ENCODE measurements around the gene TTYH2.
"Not testable (repeated sequence)": the region's sequence is repeated elsewhere in the genome, so short reads cannot be mapped to it uniquely, and the experiment has no call there.

TTYH2 gene, protein sequence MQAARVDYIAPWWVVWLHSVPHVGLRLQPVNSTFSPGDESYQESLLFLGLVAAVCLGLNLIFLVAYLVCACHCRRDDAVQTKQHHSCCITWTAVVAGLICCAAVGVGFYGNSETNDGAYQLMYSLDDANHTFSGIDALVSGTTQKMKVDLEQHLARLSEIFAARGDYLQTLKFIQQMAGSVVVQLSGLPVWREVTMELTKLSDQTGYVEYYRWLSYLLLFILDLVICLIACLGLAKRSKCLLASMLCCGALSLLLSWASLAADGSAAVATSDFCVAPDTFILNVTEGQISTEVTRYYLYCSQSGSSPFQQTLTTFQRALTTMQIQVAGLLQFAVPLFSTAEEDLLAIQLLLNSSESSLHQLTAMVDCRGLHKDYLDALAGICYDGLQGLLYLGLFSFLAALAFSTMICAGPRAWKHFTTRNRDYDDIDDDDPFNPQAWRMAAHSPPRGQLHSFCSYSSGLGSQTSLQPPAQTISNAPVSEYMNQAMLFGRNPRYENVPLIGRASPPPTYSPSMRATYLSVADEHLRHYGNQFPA

DNA sequence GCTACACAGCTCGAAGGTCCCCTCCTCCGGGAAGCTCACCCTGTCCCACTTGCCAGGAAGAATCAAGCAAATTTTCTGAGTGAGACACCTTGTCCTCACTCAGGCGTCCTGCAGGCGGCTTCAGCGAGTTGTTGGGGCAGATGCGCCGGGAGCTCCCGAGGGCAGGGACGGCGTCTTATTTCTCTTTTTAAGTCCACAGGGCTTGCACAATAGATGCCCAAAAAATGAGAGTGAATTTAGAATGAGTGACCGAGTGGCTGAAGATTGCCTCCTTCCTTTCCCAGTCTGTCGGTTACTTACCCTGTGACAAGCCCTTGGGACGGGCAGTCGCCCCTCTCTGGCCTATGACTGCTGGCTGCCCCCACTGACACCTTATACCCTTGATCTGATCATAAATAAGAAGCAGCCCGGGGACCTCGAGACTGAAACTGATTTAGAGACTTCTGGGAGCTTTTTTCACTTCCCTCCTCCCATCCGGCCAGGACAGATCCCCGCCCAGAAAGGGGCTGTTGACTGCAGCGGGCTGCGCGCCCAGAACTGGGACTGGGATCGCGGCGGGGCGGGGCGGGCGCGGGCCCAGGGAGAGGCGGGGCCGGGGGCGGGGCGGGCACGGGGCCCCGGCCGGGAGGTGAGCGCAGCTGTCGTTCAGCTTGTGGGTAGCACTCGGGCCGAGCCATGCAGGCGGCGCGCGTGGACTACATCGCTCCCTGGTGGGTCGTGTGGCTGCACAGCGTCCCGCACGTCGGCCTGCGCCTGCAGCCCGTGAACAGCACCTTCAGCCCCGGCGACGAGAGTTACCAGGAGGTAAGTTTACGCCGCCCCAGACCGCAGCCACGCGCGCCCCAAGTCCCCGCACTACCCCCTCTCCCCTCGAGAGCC lies at the start of gene TTYH2:
TTYH2 (plus strand) TSS at position 659 of the 879 bp plus-strand sequence; CDS start at position 676, 17 bp downstream.
- DNase-seq (ENCODE audit: low read depth in 2 of 2): peak; percentile 30 to 50

DNA sequence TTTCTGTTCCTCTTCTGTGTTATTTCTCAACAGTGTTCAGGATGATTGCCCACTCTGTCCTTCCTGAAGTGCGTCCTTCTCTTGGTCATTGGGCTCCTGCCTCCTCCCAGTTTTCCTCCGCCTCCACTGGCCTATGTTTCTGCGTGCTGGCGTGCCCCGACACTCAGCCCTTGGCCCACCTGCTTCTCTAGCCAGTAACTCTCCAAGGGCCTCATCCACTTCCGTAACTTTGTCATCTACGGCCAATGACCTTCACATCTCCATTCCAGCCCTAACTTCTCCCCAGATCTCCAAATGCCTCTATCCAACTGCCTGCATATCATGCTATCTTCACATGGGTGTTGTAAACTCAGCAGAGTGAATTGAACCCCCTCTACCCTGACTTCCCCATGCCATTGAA lies 49.5 kb upstream of the TTYH2 start:
- no peak for DNase-seq (ENCODE audit: low read depth in 2 of 2)

DNA sequence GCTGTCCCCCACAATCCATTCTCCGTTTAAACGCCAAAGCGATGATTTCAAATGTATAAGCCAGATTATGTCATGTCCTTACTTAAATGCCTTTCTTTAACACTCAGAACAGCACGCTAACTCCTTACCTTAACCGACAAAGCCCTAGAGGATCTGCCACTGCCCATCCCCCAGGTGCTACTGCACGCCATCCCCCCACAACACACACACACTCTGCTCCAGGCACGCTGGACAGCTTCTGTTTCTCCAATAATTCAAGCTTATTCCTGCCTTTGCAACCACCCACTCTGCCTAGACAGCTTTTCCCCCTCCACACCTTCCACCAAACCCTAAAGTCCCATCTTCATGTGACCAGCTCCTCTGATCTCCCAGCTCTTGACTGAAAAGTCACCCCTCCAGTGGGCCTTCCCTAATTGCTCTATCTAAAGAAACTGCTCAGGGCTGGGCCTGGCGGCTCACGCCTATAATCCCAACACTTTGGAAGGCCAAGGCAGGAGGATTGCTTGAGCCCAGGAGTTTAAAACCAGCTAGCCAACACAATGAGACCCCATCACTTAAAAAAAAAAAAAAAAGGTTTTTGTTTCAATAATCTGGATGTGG lies 48.8 kb upstream of the TTYH2 start:
- no peak for DNase-seq (ENCODE audit: low read depth in 2 of 2)

DNA sequence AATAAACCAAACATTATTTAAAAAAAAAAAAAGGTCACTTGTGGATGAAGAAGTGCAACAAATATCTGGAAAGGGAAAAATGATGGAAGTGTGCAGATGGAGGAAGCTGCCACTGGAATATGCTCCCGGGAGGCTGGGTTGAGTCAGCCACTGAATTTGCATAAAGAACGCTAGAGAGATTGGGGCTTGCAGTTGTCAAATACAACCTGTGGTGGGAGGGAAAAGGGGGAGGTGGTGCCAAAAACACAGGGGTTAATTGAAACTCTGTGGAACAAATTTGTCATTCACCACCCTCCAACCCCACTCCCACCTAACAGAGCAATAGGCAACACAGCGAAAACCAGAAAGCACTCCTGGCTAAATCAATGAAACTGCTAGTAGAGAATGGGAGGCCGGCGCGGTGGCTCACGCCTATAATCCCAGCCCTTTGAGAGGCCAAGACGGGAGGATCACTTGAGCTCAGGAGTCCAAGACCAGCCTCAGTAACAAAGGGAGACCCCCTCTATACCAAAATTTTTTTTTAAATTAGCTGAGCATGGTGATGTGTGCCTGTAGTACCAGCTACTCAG lies 47.5 kb upstream of the TTYH2 start:
- DNase-seq (ENCODE audit: low read depth in 2 of 2): no peak

DNA sequence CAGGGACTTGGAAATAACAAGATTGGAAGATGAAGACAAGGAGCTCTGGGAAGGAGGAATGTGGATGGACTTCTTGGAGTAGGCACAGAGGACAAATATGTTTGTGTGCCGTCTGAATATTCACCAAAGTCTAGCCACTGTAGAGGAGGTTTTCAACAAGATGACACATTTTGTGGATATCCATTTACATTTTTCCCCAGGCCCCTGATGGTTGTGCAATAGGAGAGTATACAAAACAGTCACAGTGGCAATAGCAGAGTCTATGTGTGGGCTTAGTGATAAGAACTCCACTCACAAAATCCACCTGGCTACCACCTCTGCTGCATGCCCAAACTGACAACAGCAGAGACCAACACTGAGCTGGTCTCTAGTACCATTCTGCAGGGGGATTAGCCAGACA lies 42.4 kb upstream of the TTYH2 start:
- DNase-seq (ENCODE audit: low read depth in 2 of 2): no peak

DNA sequence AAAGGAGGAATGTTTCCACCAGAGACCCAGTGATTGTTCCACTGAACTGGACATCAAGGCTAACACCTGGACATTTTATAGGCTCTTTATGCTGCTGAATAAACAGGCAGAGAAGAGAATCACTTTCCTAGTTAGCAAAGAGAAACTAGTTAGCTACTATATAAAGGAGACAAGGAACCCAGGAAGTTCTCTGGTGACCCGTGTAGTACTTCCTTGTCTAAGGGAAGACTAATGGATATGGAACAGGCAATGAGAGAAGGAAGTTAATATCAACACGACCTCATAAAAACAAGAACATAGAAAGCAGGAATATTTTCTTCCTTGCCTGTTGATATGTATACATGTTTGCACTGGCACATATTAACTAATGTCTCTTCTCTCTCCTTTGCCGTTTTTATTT lies 40.7 kb upstream of the TTYH2 start:
- DNase-seq (ENCODE audit: low read depth in 2 of 2): no peak

DNA sequence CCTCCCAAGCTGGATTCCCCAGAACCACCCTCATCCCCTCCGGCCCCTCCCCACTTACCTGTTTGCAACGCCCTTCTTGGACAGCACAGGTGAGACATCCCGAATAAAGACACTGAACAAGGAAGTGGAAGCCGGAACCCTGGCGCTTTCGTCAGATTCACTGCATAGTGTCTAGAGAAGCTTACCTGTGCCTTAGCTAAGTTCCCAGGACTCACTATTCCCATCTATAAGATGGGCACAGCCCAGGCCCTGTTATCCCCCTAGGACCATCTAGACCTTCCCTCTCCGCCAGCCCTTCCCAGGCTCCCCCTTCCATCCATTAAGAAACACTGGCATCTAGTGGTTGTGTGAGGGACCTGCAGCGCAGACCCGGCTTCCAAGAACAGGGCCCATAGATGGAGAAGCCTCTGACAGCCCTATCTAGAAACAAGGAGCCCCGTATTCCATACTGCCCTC lies 36.8 kb upstream of the TTYH2 start:
- no peak for DNase-seq (ENCODE audit: low read depth in 2 of 2)

DNA sequence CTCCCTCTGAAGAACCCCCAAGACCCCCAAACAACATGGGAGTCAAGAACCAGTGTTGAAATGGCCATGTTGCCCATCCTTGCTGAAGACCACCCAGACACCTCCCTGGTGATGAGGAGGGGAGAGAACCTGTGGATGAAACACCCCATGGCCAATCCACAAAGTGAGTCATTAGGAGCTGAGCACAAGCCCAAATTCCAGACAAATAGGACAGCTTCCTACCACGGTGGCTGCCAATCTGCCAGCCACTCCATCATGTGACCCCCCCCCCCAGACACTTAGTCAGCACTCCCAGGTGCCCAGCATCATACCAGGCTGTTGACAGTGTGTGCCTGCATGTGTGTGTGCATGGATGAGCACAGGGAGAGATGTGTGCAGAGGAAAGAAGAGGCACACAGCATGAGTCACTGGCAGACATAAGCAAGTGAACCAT lies 36.3 kb upstream of the TTYH2 start:
- DNase-seq (ENCODE audit: low read depth in 2 of 2): no peak

DNA sequence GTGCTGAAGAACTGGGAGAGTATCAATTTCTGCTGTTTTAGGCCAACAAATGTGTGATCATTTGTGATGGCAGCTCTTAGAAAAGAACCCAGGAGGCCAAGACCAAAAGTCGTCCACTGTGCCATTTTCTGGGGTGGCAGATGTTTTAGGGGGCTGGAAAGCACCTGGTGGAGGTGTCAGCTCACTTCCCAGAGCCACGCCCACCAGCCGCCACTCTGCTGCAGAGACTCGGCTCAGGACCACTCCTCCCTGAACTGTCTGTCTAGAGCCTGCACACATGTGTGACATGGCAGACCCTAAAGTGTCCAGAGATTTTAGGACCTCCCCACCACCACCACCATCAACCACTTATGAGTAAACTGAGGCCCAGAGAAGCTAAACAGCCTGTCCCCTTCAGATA lies 33.8 kb upstream of the TTYH2 start:
- DNase-seq (ENCODE audit: low read depth in 2 of 2): no peak

DNA sequence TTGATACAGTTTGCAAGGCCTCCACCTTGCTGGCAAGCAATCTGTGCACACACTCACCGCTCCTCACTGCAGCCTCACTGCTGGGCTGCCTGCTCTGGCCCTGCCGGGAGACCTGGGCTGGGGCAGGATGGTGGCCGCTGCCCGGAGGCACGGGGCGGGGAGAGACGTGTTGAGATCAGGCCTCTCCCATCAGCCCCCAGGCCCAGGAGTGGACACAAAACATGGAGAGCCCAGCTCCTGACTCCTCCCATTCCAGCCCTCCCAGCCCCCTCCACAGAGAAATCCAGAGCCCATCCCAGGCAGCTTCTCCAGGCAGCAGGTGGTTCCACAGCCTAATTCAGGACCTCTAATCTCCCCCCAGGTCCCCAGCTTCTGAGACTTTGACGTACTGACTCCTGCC lies 33.0 kb upstream of the TTYH2 start:
- no peak for DNase-seq (ENCODE audit: low read depth in 2 of 2)

DNA sequence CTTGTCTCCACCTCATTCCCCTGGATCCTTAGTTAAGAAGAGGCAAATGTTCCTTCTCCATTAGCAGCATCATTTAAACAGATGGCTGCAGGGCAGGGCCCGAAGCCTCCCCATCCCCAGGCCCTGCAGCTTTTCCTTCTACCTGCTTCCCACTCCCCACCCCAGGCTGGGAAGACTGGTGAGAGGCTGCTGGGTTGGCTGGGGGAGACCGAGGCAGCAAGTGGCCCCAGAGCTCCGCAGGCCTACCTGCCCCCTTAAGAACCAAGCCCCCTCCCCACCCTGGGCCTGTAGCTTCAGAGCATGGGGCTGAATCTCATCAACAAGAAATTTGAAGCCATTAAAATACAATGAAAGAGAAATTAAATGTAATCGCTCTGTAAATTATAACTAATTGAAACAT lies 32.0 kb upstream of the TTYH2 start:
- DNase-seq (ENCODE audit: low read depth in 2 of 2): no peak

DNA sequence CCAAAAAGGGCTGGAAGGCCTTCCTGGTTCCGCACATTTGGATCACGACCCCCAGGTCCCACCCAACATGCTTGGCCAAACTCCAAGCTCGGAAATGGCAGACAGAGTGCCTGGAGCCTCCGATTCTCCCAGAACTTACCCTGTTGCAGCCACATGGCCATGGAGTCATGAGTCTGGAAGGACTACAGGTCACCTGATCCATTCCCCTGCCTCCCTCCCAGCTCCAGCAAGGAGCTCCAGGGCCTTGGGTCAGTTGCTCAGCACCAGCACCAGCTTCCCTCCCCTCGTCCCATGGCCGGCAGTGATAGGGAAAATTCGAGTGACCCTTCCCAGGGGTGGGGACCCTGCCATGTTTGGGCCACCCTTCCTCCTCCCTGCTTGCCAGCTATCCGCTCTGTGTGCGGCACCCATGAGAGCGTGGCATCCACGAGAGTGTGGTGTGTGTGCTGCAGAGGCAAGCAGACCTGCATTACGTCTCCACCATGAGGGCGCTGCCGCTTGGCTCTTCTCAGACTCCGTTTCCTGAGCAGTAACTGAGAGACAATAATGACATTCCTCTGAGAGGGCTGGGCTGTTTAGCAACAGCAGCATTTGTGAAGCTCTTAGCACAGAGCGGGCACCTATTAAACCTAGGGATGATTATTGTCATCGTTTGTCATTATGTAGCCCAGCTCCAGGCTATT lies 31.2 kb upstream of the TTYH2 start:
- no peak for DNase-seq (ENCODE audit: low read depth in 2 of 2)

DNA sequence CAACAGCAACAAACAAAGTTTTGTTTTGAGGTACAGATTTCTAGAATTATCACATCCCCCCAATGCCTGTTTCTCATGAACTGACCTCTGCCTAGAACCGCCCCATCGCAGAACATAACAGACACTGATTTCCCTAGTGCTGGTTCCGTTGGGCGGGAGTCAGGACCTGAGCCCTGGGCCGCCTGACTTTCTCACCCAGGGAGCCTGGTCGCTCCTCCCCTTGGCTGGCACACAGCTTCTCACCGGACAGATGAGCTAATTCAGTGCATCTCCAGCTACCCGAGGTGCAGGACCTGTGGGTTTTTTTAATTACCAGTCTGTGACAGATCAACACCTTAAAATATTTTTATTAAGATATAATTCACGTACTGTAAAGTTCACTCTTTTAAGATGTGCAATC lies 30.0 kb upstream of the TTYH2 start:
- DNase-seq (ENCODE audit: low read depth in 2 of 2): no peak

DNA sequence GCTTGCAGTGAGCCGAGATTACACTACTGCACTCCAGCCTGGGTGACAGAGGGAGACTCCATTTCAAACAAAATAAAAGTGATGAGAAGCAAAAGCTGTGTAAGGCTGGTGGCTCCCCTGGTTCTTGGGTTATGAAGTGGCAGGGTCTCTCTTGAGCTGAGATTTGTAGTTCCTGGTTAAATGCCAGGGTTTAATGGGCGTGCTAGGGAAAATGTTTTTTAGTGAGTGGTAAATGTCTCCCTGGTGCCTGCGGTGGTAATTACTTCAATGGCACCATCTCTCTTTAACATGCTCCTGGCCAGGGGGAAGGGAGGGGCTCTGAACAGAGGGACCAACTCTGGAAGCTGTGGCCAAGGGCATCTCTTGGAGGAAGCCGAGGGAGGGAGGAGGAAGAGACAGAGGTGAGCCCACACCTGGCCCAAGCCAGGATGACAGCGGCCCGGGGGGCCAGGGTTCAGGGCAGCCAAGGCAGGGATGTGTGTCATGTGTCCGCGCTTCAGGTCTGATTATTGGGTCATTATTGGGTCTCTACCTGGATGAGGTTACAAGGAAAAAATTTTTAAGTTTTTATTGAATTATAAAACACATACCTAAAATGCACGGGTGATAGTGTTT lies 27.7 kb upstream of the TTYH2 start:
- no peak for DNase-seq (ENCODE audit: low read depth in 2 of 2)

DNA sequence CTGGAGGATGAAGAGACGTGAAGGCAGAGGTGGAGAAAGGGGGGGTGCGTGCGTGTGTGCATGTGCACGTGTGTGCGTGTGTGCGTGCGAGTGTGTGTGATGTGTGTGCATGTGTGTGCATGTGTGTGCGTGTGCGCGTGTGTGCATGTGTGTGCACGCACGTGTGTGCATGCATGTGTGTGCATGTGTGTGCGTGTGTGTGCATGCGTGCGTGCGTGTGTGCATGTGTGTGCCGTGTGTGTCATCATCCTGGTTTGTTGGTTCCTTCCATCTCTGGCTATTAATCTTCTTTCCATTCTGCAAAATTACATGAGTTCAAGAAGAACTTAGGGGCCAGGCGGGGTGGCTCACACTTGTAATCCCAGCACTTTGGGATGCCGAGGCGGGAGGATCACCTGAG lies 26.9 kb upstream of the TTYH2 start:
- no peak for DNase-seq (ENCODE audit: low read depth in 2 of 2)

DNA sequence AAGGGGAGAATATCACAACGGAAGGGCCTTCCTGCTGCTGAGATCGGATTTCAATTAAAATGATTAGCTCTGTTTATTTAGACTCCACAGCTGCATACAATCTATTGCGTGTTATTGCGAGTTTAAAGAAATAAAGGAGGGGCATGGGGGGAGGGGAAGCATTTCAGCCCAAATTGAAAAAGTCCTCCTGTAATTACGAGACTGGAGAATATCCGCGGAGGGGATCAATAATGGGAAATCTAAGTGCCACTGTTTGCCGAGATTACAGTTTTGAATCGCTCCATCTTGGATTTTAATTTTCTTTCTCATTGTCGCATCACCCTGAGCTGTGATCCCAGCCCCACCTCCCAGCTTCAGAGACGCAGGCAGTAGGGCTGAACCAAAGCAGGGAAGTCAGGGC lies 25.6 kb upstream of the TTYH2 start:
- no peak for DNase-seq (ENCODE audit: low read depth in 2 of 2)

DNA sequence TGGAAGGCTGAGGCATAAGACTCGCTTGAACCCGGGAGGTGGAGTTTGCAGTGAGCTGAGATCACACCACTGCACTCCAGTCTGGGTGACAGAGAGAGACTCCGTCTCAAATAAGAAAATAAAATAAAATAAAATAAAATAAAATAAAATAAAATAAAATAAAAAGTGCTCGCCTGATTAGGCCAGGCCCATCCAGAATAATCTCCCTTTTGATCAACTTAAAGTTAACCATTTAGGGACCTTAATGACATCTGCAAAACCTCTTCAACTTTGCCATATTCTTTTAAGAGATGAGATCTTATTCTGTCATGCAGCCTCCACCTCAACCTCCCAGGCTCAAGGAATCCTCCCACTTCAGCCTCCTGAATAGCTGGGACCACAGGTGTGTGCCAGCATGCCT lies 24.7 kb upstream of the TTYH2 start:
- DNase-seq (ENCODE audit: low read depth in 2 of 2): not testable (repeated sequence)

DNA sequence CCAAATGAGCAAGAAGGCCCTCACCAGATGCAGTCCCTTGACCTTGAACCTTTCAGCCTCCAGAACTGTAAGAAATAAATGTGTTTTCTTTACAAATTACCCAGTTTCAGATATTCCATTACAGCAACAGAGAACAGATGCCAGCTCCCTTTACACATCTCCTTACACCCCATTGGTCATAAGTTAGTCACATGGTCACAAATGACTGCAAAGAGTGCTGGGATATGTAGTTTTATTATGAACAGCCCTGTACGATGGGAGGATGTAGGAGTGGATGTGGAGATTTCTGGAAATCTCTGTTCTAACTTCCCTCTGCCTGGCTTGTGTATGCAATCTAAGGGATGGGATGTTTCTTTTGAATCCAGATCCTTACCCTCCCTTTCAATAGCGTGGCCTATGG lies 23.2 kb upstream of the TTYH2 start:
- no peak for DNase-seq (ENCODE audit: low read depth in 2 of 2)

DNA sequence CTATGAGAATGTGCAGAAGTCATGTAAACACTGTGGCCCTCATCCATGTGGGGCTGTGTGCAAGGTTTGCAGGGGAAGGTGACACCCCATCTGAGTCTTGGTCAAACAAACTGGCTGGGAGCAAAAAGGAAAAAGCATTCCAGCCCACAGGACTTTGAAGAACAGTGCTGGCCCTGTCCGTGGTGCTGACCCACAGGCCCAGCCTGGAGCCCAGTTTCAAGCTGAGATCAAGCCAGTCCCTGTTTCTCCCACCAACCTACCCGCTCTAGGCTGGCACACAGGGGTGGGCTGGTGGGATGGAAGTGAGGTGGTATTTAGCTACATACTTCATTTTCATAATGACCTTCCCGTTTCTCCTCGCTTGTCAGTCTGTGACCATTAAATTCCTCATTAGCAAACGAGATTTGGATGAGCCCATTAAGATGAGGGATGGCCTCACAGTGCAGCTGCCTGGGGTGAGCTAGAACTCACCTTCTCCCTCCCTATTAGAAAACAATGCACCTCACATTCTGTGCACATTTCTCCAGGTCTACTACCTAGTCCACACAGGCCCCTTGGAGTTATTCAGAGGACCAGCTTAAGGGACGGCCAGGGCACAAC lies 22.5 kb upstream of the TTYH2 start:
- DNase-seq (ENCODE audit: low read depth in 2 of 2): no peak
